K562 (cell line): Measurements from ENCODE around the gene OR10P1. TPM values are rescaled to one million over a fixed set of nuclear protein-coding genes. Genes with fewer than 3 reads are reported as not detected.

Source experiments
- ATAC-seq: fragments of 200-7000 bp; cut with Tn5 transposase; 3 replicates; pipeline ENCODE4 v1.9.1; 2020; ENCODE audit warnings: moderate library complexity
- BruUV-seq: library from RNA; stranded (reverse); fragments of 400-500 nt; replicated peaks from 2 replicates; lab custom pipeline; 2021; lab: Mats Ljungman, UMichigan
- CTCF ChIA-PET: fragments of 300-600 bp; formaldehyde crosslinking; extraction: SDS; loops from one replicate; lab custom pipeline; 2021; ENCODE audit warnings: low intra/inter-chr PET ratio; lab: Yijun Ruan, JAX
- POLR2A ChIA-PET: fragments of 300-600, 350-650 bp; sonication (Branson Sonifier 250); formaldehyde crosslinking; extraction: SDS; loops from one replicate; lab custom pipeline; 2021; ENCODE audit warnings: antibody characterized with exemption, inconsistent platforms; lab: Yijun Ruan, JAX
- DNase-seq, 4 experiments: peaks; one replicate each; pipeline versions ENCODE4 v3.0.0 to v3.0.0-alpha.2; 2011 to 2018; ENCODE audit warnings: low spot score in 3 of 4, mixed read lengths in 3 of 4; ENCODE audit errors: extremely low read depth in 1 of 4
- FAIRE-seq: peaks from 2 replicates; lab custom pipeline; 2011; peaks lifted over from hg19 to GRCh38; lab: Jason Lieb, UNC
- H2AFZ ChIP-seq: 2 replicates; pipeline ENCODE4 v1.6.0; 2011; ENCODE audit warnings: low read depth, low read length, control low read depth, inconsistent platforms
- H3K27ac ChIP-seq: fragments of 200-600 bp; 3 replicates; pipeline ENCODE4 v1.8.0; 2011; ENCODE audit warnings: low read depth, mild to moderate bottlenecking, control low read depth, inconsistent platforms, low read length, moderate library complexity, mixed read lengths; ENCODE audit errors: extremely low read depth
- H3K27me3 ChIP-seq, 2 experiments: fragments of 300-600 bp in 1 of 2; 2 replicates in 1 of 2; 3 replicates in 1 of 2; pipeline versions ENCODE4 v1.6.0 to v1.8.0; 2011; ENCODE audit warnings: inconsistent platforms in 2 of 2, low read length in 2 of 2, mild to moderate bottlenecking in 1 of 2, mixed read lengths in 1 of 2, moderate library complexity in 1 of 2; ENCODE audit not compliant: control insufficient read depth in 2 of 2, insufficient read depth in 2 of 2
- H3K36me3 ChIP-seq: fragments of 300-600 bp; 3 replicates; pipeline ENCODE4 v1.8.0; 2011; ENCODE audit warnings: mild to moderate bottlenecking, low read length, inconsistent platforms; ENCODE audit not compliant: control insufficient read depth, insufficient read depth
- H3K4me1 ChIP-seq, 2 experiments: fragments of 200-600 bp in 1 of 2; replicated peaks in 1 of 2; 2 replicates in 1 of 2; 3 replicates in 1 of 2; pipeline versions ENCODE4 v1.5.1 to v1.8.0; 2011; ENCODE audit warnings: inconsistent platforms in 2 of 2, low read length in 2 of 2, mild to moderate bottlenecking in 1 of 2, mixed read lengths in 1 of 2, moderate library complexity in 1 of 2; ENCODE audit not compliant: control insufficient read depth in 2 of 2, insufficient read depth in 2 of 2
- H3K4me2 ChIP-seq: 2 replicates; pipeline ENCODE4 v1.6.1; 2011; ENCODE audit warnings: low read length, control low read depth, inconsistent platforms, mixed read lengths; ENCODE audit not compliant: insufficient read depth
- H3K4me3 ChIP-seq: fragments of 200-600 bp; sonication (generic), shearing (Covaris generic); 2 replicates; pipeline ENCODE4 v1.5.1; 2016; ENCODE audit warnings: control low read depth, inconsistent platforms
- H3K79me2 ChIP-seq: fragments of 200-600 bp; 3 replicates; pipeline ENCODE4 v1.8.0; 2011; ENCODE audit warnings: low read length, inconsistent platforms; ENCODE audit not compliant: control insufficient read depth, insufficient read depth
- H3K9ac ChIP-seq, 2 experiments: 2 replicates each; pipeline versions ENCODE4 v1.6.0 to v1.6.1; 2011; ENCODE audit warnings: low read depth in 2 of 2, low read length in 2 of 2, control low read depth in 1 of 2, inconsistent platforms in 1 of 2, mild to moderate bottlenecking in 1 of 2, mixed read lengths in 1 of 2; ENCODE audit not compliant: insufficient read depth in 1 of 2
- H3K9me1 ChIP-seq: one replicate; pipeline ENCODE4 v1.6.0; 2011; ENCODE audit warnings: inconsistent platforms, mild to moderate bottlenecking, low read length, moderate library complexity; ENCODE audit not compliant: control insufficient read depth, insufficient read depth
- H3K9me3 ChIP-seq: replicated peaks from 2 replicates; pipeline ENCODE4 v1.5.1; 2011; ENCODE audit warnings: low read depth, low read length, inconsistent platforms; ENCODE audit not compliant: control insufficient read depth, insufficient read depth
- H4K20me1 ChIP-seq: replicated peaks from 2 replicates; pipeline ENCODE4 v1.6.1; 2011; ENCODE audit warnings: low read length, inconsistent platforms, mixed read lengths; ENCODE audit not compliant: control insufficient read depth, insufficient read depth
- CAMTA2 ChIP-seq: fragments of 250-450 bp; sonication (Bioruptor Pico); conservative IDR thresholded peaks from 2 replicates; pipeline ENCODE4 v1.5.1; 2022
- GTF2A2 ChIP-seq: IDR thresholded peaks from 2 replicates; pipeline ENCODE4 v1.6.1; 2016; ENCODE audit warnings: mild to moderate bottlenecking, missing genetic modification characterization, missing compliant biosample characterization
- HDGF ChIP-seq: fragments of 450-650 bp; IDR thresholded peaks from 2 replicates; pipeline ENCODE4 v1.6.1; 2016
- JUN ChIP-seq, 2 experiments: sonication (generic) in 1 of 2; formaldehyde crosslinking in 1 of 2; IDR thresholded peaks; 2 replicates each; pipeline versions ENCODE4 v1.6.1 to v1.8.0; 2012 to 2022; ENCODE audit warnings: borderline replicate concordance in 2 of 2, mild to moderate bottlenecking in 2 of 2, improper control_type of control experiment in 1 of 2, low read depth in 1 of 2, low read length in 1 of 2, missing genetic modification reagents in 1 of 2
- MYC ChIP-seq, 2 experiments: fragments of 250-450 bp in 1 of 2; sonication (Bioruptor Pico) in 1 of 2; IDR thresholded peaks; 2 replicates each; pipeline versions ENCODE4 v1.5.1 to v1.6.1; 2012 to 2021; ENCODE audit warnings: low read depth in 2 of 2, borderline replicate concordance in 1 of 2, improper control_type of control experiment in 1 of 2, low read length in 1 of 2, mild to moderate bottlenecking in 1 of 2, moderate library complexity in 1 of 2
- SPI1 ChIP-seq: IDR thresholded peaks from 2 replicates; pipeline ENCODE4 v1.6.1; 2011; ENCODE audit warnings: low read depth, low read length, control low read depth, borderline replicate concordance
- TCF7L2 ChIP-seq: fragments of 150-350 bp; IDR thresholded peaks from 2 replicates; pipeline ENCODE4 v1.6.1; 2016; ENCODE audit warnings: low read depth, mild to moderate bottlenecking, low read length, moderate library complexity
- ZBTB7A ChIP-seq: IDR thresholded peaks from 2 replicates; pipeline ENCODE4 v1.6.1; 2011; ENCODE audit warnings: low read depth, mild to moderate bottlenecking, low read length, moderate library complexity, borderline replicate concordance; ENCODE audit not compliant: control insufficient read depth
- WGBS: fragments of 100-300 bp; shearing (Covaris generic); methylation state at CpG from one replicate; pipeline ENCODE4 v1.1.6; 2016; ENCODE audit warnings: low coverage, mixed read lengths; ENCODE audit not compliant: insufficient coverage; ENCODE audit errors: missing lambda C conversion rate; 5-methylcytosine and 5-hydroxymethylcytosine counted together
- in situ Hi-C: fragments of 300-500 bp; cut with MboI; formaldehyde crosslinking; loops from 4 replicates; pipeline ENCODE4 v1.15.0; 2018; ENCODE audit warnings: inconsistent platforms, mixed read lengths
- intact Hi-C: fragments of 100-400 bp; cut with micrococcal nuclease; formaldehyde crosslinking; loops from 2 replicates; pipeline ENCODE4 v1.14.2; 2022
- polyA plus RNA-seq, 8 experiments: library from polyadenylated mRNA; depleted of rRNA in 4 of 8; stranded (reverse) in 5 of 8; unstranded in 3 of 8; fragments of >200 nt; fragmentation: Nextera tagmentation in 2 of 8; fragmentation: Illumina TruSeq in 1 of 8; extraction: Ambion mirVana in 2 of 8; extraction: Trizol in 1 of 8; gene quantifications; 2 replicates each; pipeline versions ENCODE4 v1.2.1 to v1.2.3, GENCODE V29; 2011 to 2014; ENCODE audit warnings: inconsistent platforms in 1 of 8, missing spikeins in 1 of 8
- total RNA-seq, 7 experiments: library from RNA; depleted of rRNA in 6 of 7; stranded (reverse); fragments of >200 nt in 6 of 7; fragmentation: Illumina TruSeq in 2 of 7; extraction: Trizol in 2 of 7; gene quantifications; 2 replicates each; pipeline versions ENCODE4 v1.2.1 to v1.2.3, GENCODE V29; 2011 to 2021; ENCODE audit warnings: low replicate concordance in 1 of 7
- TF ChIP-seq, protein P1 (sequence below): fragments of 450-650 bp; formaldehyde crosslinking; IDR thresholded peaks from 2 replicates; pipeline ENCODE4 v1.4.0; 2020; ENCODE audit warnings: mild to moderate bottlenecking, moderate library complexity
- TF ChIP-seq, protein P2 (sequence below): sonication (generic); IDR thresholded peaks from 2 replicates; pipeline ENCODE4 v1.6.1; 2016

The OR10P1 gene
- total and polyA plus RNA-seq, 9 of the 15 experiments (the other 6 are each of a cell fraction or from before 2014, with no cell fraction given): not detected

DNA sequence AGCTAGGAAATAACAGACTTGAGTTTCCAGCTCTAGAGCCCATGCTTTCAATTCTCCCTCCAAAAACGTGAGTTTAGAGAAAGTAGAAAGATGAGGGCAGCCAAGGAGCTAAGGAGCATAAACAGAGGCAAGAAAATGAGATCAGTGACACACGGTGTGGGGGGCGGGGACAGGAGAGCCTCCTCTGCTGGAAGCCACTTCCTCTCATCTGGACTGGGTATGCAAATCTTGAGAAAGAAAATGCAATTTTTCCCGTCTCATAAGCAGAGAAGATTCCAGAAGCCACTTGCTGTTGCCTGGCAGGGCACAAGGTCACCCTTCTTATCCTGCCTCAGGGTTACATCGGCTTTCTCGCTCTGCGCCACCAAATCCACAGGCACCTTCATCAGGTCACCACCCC is 6.0 kb downstream of the OR10P1 start:
- H2AFZ ChIP-seq: no peak overlapping the region
- intact Hi-C loops: no loop called here
- DNase-seq: no peak
- no peak overlapping the region for H3K27ac ChIP-seq
- H3K4me1 ChIP-seq: peaks cover 9% of the 10 kb centered on the region in 2 experiments; a peak in 3 of 5 replicates
- no peak overlapping the region for H3K4me3 ChIP-seq
- H3K9me1 ChIP-seq: no peaks in the 10 kb centered on the region
- ChIA-PET CTCF (no interaction called here), POLR2A (no interaction called here)
- WGBS: 24% methylated on average over 7 of the region's 7 CpGs
- BruUV-seq: no TSS peak
- H4K20me1 ChIP-seq: no peaks in the 10 kb centered on the region
- H3K27me3 ChIP-seq: peaks cover 4 to 15% of the 10 kb centered on the region in 2 experiments; a peak in 2 of 5 replicates
- H3K79me2 ChIP-seq: no peaks in the 10 kb centered on the region
- no peaks in the 10 kb centered on the region for H3K36me3 ChIP-seq
- no peaks in the 10 kb centered on the region for H3K9me3 ChIP-seq
- in situ Hi-C loops: no loop called here
- no peak for FAIRE-seq
- no peak for ATAC-seq
- H3K4me2 ChIP-seq: no peak overlapping the region
- TF ChIP-seq SPI1 (peak; percentile 64; the same call in 1 of the 2 replicates), JUN (IDR thresholded peaks at IDR 0.05; ENCODE audit: borderline replicate concordance, low read depth, low read length) (no peak), JUN (CRISPR knock-in tag; IDR thresholded peaks at IDR 0.05; ENCODE audit: borderline replicate concordance) (no peak)
- no peak overlapping the region for H3K9ac ChIP-seq

GRCh38 chr12:55644591-55644990 is 7.9 kb downstream of the OR10P1 start:
- Histone ChIP-seq H3K27me3 (0 out of 5 replicates have a peak, but pooled peaks cover 0 to 5% of the 10 kb centered on the region in 2 experiments), H3K9ac (no peak overlapping the region), H3K4me1 (peaks cover 9% of the 10 kb centered on the region in 2 experiments; a peak in 3 of 5 replicates), H3K9me1 (no peaks in the 10 kb centered on the region), H4K20me1 (no peaks in the 10 kb centered on the region), H3K9me3 (no peaks in the 10 kb centered on the region), H3K79me2 (no peaks in the 10 kb centered on the region), H3K4me3 (no peak overlapping the region), H2AFZ (no peak overlapping the region), H3K36me3 (no peaks in the 10 kb centered on the region), H3K27ac (no peak overlapping the region), H3K4me2 (no peak overlapping the region)
- ChIA-PET POLR2A (interaction anchor here (0.9 kb wide), 1 partner anchor 9 kb away, joined by 3 read pairs; no protein-coding TSS in a partner anchor), CTCF (no interaction called here)
- FAIRE-seq: no peak
- no peak for DNase-seq
- in situ Hi-C loops: no loop called here
- intact Hi-C loops: no loop called here
- WGBS: 0% methylated on average over 1 of the region's 1 CpG
- ATAC-seq: no peak
- no TSS peak for BruUV-seq
- TF ChIP-seq ZBTB7A (no peak), GTF2A2 (tag) (no peak), CAMTA2 (CRISPR knock-in tag) (no peak), TCF7L2 (no peak), MYC (IDR thresholded peaks at IDR 0.05; ENCODE audit: low read depth, low read length) (no peak), MYC (CRISPR knock-in tag; IDR thresholded peaks at IDR 0.05; ENCODE audit: borderline replicate concordance, low read depth) (no peak), HDGF (no peak)
- TF ChIP-seq, protein P1, sequence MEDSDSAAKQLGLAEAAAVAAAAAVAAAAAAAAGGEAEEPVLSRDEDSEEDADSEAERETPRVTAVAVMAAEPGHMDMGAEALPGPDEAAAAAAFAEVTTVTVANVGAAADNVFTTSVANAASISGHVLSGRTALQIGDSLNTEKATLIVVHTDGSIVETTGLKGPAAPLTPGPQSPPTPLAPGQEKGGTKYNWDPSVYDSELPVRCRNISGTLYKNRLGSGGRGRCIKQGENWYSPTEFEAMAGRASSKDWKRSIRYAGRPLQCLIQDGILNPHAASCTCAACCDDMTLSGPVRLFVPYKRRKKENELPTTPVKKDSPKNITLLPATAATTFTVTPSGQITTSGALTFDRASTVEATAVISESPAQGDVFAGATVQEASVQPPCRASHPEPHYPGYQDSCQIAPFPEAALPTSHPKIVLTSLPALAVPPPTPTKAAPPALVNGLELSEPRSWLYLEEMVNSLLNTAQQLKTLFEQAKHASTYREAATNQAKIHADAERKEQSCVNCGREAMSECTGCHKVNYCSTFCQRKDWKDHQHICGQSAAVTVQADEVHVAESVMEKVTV: no peak
- TF ChIP-seq, protein P2, sequence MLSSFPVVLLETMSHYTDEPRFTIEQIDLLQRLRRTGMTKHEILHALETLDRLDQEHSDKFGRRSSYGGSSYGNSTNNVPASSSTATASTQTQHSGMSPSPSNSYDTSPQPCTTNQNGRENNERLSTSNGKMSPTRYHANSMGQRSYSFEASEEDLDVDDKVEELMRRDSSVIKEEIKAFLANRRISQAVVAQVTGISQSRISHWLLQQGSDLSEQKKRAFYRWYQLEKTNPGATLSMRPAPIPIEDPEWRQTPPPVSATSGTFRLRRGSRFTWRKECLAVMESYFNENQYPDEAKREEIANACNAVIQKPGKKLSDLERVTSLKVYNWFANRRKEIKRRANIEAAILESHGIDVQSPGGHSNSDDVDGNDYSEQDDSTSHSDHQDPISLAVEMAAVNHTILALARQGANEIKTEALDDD: no peak
